ENCODE measurements around the gene MAPK10. TPM values are rescaled to one million over a fixed set of nuclear protein-coding genes. Genes with fewer than 3 reads are reported as not detected.

MAPK10 gene
- polyA plus RNA-seq (ENCODE audit: low read depth in 6 of 6), result 1 to 10 TPM in 3 of 6 donors, under 1 TPM in 3; 0.08 to 1.5 (median 0.97) TPM

DNA sequence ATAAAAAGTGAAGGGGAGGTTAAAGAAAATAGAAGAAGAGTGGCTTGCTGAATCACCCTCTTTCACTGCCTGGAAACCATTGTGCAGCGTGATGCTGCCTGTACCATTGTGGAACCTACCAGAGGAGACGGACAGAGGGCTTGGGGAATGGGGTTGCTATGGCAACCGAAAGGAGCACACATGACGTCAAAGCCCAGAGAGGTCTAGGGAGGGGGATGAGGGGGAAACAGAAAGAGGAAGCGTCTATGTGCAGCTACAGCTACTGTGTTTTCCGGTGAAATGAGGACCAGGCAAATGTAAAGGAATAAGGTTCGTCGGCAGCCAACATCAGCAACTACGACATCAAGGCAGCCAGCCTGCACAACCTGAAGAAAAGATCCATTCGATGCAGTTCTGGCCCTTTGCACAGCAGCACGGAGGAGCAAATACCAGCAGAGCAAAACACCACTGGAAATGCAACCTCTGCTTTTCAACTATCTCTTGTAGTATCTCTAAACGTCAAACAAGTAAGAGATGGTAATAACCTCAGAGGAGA, at the start of gene MAPK10:
MAPK10 (minus strand) TSS at position 110 of the 535 bp plus-strand sequence.
- DNase-seq (peak; percentile 89), ATAC-seq (ENCODE audit: low read depth in 2 of 2) (peak; percentile 97 to 98)
- Mint-ChIP-seq H3K27me3 (no peaks in the 10 kb centered on the region), H3K27ac (peak within 1 kb of the TSS; percentile 76 to 92 (median 89)), H3K4me1 (peaks cover 11 to 18% (median 13%) of the 10 kb centered on the region in 3 donors), H3K9me3 (no peaks in the 10 kb centered on the region), H3K36me3 (no peaks in the 10 kb centered on the region), H3K4me3 (peak within 1 kb of the TSS; percentile 74 to 97 (median 86))

DNA sequence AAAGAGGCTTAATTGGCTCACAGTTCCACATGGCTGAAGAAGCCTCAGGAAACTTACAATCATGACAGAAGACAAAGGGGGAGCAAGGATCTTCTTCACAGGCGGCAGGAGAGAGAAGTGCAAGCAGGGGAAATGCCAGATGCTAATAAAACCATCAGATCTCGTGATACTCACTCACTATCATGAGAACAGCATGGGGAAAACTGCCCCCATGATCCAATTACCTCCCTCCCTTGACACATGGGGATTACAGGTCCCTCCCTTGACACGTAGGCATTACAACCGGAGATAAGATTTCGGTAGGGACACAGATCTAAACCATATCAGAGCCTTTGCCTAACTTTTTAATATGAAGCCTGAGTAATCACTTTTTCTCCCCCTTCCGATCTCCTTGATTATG, 43.7 kb upstream of the MAPK10 start:
- H3K9me3 Mint-ChIP-seq, result peaks cover 0 to 8% (median 4%) of the 10 kb centered on the region in 7 donors
- DNase-seq (no peak), ATAC-seq (ENCODE audit: low read depth in 2 of 2) (no peak)
- H3K4me3 Mint-ChIP-seq, result no peak overlapping the region
- no peaks in the 10 kb centered on the region for H3K4me1 Mint-ChIP-seq
- H3K27me3 Mint-ChIP-seq, result peaks cover 0 to 7% (median 6%) of the 10 kb centered on the region in 3 donors
- H3K36me3 Mint-ChIP-seq, result no peaks in the 10 kb centered on the region
- no peak overlapping the region for H3K27ac Mint-ChIP-seq

DNA sequence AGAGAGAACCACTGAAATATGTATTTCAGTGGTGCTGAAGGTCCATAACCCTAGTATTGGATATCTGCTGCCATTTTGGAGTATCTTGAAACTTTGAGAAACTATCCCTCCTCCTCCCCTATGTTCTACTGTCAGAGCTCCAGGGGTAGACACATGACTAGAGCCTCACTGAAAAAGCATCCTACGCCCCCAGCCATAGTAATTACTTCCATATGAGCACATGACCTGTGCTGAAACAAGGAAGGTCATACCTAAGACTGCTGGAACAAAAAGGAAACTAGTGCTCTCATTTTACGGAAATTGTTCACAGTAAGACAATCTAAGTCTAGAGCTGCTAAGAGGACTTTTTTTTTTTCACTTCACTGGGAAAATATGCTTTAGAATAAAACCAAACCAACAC, 42.0 kb upstream of the MAPK10 start:
- H3K27me3 Mint-ChIP-seq, result peaks cover 0 to 6% (median 4%) of the 10 kb centered on the region in 3 donors
- no peaks in the 10 kb centered on the region for H3K36me3 Mint-ChIP-seq
- ATAC-seq (ENCODE audit: low read depth in 2 of 2) (no peak), DNase-seq (no peak)
- no peak overlapping the region for H3K4me3 Mint-ChIP-seq
- H3K9me3 Mint-ChIP-seq, result peaks cover 0 to 3% (median 0%) of the 10 kb centered on the region in 7 donors
- no peak overlapping the region for H3K27ac Mint-ChIP-seq
- H3K4me1 Mint-ChIP-seq, result no peaks in the 10 kb centered on the region

DNA sequence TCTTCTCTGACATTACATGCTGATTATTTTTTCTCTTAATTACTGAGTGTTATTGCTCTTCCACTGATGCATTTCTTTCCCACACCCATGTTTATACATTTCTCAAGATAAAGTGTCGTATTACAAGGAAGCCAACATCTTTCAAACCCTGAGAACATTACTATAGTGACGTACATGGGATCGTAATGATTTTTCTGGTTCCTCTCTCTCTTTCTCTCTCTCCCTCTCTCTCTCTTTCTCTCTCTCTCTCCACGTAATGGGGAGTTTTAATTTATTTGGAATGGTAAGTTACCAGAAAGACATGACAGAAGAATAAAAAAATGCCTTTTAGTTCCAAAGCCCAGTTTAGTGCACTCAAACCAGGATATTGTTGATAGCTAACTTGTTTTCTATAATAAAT, 40.4 kb upstream of the MAPK10 start:
- H3K27ac Mint-ChIP-seq, result no peak overlapping the region
- no peak overlapping the region for H3K4me3 Mint-ChIP-seq
- ATAC-seq (ENCODE audit: low read depth in 2 of 2) (no peak), DNase-seq (no peak)
- H3K27me3 Mint-ChIP-seq, result peaks cover 0 to 6% (median 4%) of the 10 kb centered on the region in 3 donors
- no peaks in the 10 kb centered on the region for H3K4me1 Mint-ChIP-seq
- peaks cover 0 to 3% (median 0%) of the 10 kb centered on the region in 7 donors for H3K9me3 Mint-ChIP-seq
- H3K36me3 Mint-ChIP-seq, result no peaks in the 10 kb centered on the region

DNA sequence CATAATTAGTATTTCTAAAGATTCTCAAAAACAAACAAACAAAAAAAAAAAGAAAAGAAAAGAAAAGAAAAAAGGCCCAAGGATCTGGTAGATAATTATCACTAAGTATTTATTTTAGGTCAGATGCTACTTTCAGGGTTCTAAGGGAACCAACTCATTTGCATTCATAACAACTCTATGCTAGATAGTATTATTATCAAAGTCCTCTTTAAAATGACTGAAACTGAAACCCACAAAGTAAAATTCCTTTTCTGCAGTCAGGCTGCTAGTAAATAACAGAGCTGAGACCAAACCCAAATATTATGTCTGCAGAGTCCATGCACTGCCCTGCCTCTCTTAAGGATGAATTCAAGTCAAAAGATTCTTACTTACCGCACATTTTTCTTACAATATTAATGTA, 38.3 kb upstream of the MAPK10 start:
- no peaks in the 10 kb centered on the region for H3K4me1 Mint-ChIP-seq
- no peak for DNase-seq
- no peak overlapping the region for H3K4me3 Mint-ChIP-seq
- H3K36me3 Mint-ChIP-seq, result no peaks in the 10 kb centered on the region
- H3K27ac Mint-ChIP-seq, result no peak overlapping the region
- no peak for ATAC-seq (ENCODE audit: low read depth in 2 of 2)
- peaks cover 0 to 6% (median 0%) of the 10 kb centered on the region in 3 donors for H3K27me3 Mint-ChIP-seq
- peaks cover 0 to 3% (median 0%) of the 10 kb centered on the region in 7 donors for H3K9me3 Mint-ChIP-seq

DNA sequence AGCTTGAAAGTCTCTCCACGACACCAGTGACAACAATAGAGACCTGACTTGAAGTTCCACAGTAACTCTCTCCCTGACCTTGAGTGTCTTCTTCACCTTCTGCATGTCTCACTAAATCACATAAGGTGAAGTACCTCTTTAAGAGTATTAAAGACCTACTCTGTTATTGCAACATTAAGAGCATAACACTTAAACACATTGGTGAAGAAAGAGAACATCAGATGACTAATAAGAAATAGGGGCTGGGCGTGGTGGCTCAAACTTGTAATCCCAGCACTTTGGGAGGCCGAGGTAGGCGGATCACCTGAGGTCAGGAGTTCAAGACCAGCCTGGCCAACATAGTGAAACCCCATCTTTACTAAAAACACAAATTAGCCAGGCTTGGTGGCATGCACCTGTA, 33.9 kb upstream of the MAPK10 start:
- Mint-ChIP-seq H3K4me3 (no peak overlapping the region), H3K27me3 (peaks cover 5 to 10% (median 7%) of the 10 kb centered on the region in 3 donors), H3K36me3 (no peaks in the 10 kb centered on the region), H3K9me3 (peaks cover 0 to 3% (median 0%) of the 10 kb centered on the region in 7 donors), H3K27ac (no peak overlapping the region), H3K4me1 (no peaks in the 10 kb centered on the region)
- DNase-seq (no peak), ATAC-seq (ENCODE audit: low read depth in 2 of 2) (no peak)

DNA sequence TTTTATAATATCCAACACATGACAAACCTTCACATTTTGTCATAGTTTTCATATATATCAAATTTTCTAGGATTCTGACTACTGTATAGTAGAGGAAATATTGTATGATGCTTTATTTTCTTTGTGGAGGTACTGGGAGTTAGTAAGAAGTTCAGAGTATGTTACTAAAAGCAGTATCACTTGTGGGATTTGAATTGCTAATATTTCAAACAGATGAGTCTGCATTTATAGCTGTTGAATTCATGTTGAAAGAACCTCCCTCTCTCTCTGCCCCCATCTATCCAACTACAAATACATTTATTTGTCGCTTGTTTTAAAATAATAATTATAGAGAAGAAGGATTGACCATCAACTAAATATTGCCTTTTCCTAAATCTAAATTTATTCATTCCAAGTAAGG, 29.8 kb upstream of the MAPK10 start:
- Mint-ChIP-seq H3K9me3 (no peaks in the 10 kb centered on the region), H3K27me3 (peaks cover 7 to 11% (median 10%) of the 10 kb centered on the region in 3 donors), H3K27ac (no peak overlapping the region), H3K4me3 (no peak overlapping the region), H3K36me3 (no peaks in the 10 kb centered on the region), H3K4me1 (peaks cover 3 to 8% (median 7%) of the 10 kb centered on the region in 3 donors)
- DNase-seq, result no peak
- no peak for ATAC-seq (ENCODE audit: low read depth in 2 of 2)

DNA sequence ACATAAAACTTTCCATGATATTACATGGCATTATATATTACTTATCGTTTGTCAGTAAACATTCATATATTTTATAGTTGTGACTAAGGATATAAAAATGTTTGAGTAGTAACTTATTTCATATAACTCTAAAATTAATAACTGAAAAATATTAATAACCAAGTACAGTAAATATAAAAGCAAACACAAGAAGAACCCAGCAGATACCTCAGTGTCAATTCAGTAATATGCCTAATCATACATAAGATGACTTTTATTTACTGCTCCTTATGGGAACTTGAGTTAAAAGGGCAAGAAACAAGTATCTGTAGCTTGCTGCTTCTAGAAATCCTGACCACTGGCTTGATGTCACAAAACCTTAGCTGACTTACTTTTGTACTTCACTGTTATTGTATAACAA, 28.4 kb upstream of the MAPK10 start:
- Mint-ChIP-seq H3K4me1 (peaks cover 3 to 8% (median 7%) of the 10 kb centered on the region in 3 donors), H3K9me3 (no peaks in the 10 kb centered on the region), H3K36me3 (no peaks in the 10 kb centered on the region), H3K4me3 (no peak overlapping the region), H3K27ac (no peak overlapping the region), H3K27me3 (peaks cover 13 to 17% (median 15%) of the 10 kb centered on the region in 3 donors)
- no peak for DNase-seq
- ATAC-seq (ENCODE audit: low read depth in 2 of 2), result no peak

DNA sequence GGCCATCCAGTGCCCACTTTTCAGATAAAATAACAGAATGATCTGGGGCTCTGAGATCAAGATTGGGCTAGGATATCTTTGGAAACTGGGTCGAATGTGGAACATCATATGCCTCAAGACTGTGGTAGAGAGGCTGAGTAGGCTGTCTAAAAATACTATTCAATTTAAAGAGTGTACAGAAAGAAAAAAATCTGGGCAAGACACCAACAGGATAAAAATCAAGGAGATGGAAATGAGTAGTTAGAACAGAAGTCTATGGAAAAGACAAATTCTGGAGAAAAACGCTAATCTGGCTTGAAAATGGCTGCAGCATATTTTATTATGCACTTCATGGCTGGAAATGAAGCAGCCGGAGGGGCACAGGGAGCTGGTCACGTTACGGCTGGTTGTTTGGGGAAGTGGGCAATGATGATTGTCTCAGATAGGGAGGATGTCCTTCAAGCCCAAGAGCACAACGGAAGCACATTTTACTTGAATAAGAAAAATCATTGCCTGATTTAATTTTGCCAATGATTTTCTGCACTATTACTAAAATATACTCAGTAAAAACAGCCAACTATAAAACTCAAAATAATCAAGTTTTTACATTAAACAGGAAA, 27.1 kb upstream of the MAPK10 start:
- ATAC-seq (ENCODE audit: low read depth in 2 of 2), result peak; percentile 48 to 64
- Mint-ChIP-seq H3K9me3 (no peaks in the 10 kb centered on the region), H3K4me1 (peaks cover 3 to 8% (median 7%) of the 10 kb centered on the region in 3 donors), H3K27me3 (peaks cover 9 to 17% (median 15%) of the 10 kb centered on the region in 3 donors), H3K36me3 (no peaks in the 10 kb centered on the region), H3K27ac (peak overlapping the region in 2 of 6 donors; percentile 23 to 82), H3K4me3 (no peak overlapping the region)
- no peak for DNase-seq

DNA sequence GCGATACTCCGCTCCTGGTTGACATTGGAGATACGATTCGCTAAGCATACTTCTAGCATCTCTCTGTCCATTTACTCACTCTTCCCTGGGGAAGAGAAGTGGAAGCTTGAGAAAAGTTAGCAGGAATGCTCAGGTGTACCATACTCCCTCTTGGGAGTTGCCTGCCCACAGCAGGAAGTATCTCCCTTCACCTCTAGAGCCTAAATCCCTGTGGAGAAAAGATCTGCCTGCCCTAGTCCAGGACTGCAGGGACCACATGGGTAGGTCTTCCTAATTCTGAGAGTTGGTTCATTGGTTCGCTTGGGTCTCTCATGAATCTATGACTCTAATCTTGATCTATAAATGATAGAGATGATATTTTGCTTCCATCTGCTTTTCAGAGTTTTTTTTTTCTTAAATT, 26.3 kb upstream of the MAPK10 start:
- Mint-ChIP-seq H3K36me3 (no peaks in the 10 kb centered on the region), H3K27ac (no peak overlapping the region), H3K9me3 (no peaks in the 10 kb centered on the region), H3K27me3 (peaks cover 9 to 21% (median 15%) of the 10 kb centered on the region in 3 donors), H3K4me3 (no peak overlapping the region), H3K4me1 (peaks cover 3 to 8% (median 7%) of the 10 kb centered on the region in 3 donors)
- ATAC-seq (ENCODE audit: low read depth in 2 of 2), result no peak
- no peak for DNase-seq

DNA sequence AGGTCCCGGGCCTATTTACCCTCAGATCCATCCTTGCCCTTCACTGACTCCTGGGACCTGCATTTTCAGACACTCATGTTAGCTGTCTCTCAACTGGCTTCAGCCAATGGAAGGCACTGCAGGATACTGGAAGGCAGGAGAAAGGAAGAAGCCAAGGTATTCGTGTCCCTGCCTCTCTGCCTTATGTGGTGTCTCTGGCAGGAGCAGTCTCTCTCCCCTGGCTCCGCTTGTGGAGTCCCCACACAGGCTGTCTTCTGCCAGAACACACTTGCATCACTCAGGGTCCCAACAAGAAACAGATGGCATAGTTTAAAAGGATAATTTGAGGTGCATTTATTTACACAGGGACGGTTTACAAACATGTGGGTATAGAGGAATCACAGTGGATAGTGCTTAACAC, 21.6 kb upstream of the MAPK10 start:
- Mint-ChIP-seq H3K36me3 (peaks cover 0 to 6% of the 10 kb centered on the region in 2 donors), H3K9me3 (peaks cover 0 to 12% (median 4%) of the 10 kb centered on the region in 7 donors), H3K27ac (no peak overlapping the region), H3K4me1 (no peaks in the 10 kb centered on the region), H3K4me3 (no peak overlapping the region), H3K27me3 (peaks cover 3 to 10% (median 8%) of the 10 kb centered on the region in 3 donors)
- ATAC-seq (ENCODE audit: low read depth in 2 of 2) (no peak), DNase-seq (no peak)

DNA sequence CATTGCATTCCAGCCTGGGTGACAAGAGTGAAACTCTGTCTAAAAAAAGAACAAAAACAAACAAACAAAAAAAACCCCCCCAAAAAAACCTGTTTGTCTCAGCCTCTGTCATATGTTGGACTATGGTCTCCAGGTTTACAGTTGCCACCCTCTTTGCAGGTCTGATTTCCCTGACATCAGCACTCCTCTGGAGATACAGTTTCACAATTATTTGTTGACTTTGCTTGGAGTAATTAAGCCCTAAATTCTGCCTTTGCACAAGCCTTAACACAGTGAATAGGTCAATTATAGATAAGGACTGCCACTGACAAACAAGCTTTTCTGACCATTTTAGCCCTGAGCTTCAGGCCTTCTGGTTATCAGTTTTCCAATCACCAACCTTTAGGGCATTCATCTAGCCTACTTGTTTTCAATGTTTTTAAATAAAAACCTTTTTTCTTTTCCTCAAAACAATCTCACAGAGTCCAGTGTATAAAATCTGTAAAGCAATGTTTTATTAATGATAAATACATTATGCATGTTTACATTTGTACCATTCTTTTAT, 20.4 kb upstream of the MAPK10 start:
- no peak for ATAC-seq (ENCODE audit: low read depth in 2 of 2)
- Mint-ChIP-seq H3K27me3 (peaks cover 3 to 10% (median 8%) of the 10 kb centered on the region in 3 donors), H3K9me3 (peaks cover 0 to 12% (median 4%) of the 10 kb centered on the region in 7 donors), H3K4me3 (no peak overlapping the region), H3K36me3 (peaks cover 0 to 6% of the 10 kb centered on the region in 2 donors), H3K4me1 (no peaks in the 10 kb centered on the region), H3K27ac (peak overlapping the region in 1 of 6 donors; percentile 44)
- DNase-seq, result no peak

DNA sequence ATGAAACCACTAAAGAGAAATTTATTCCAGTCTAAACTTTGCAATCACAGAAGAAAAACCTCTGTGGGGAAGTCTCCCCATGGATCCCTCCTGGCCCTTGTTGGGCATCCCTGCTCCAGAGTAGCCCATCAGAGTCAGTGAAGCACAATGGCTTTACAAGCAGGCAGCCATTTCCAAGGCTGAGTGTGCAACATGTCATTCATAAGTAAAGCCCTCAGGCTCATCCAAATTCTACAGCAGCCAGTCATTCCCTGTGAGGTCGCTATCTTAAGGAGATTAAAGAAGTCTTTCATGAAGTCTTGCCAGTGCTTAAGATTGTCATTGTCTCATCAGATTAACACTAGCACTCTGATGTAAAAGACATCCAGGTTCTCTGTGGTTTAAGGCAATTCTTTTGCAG, 17.0 kb upstream of the MAPK10 start:
- DNase-seq, result no peak
- H3K27ac Mint-ChIP-seq, result no peak overlapping the region
- no peak overlapping the region for H3K4me3 Mint-ChIP-seq
- H3K27me3 Mint-ChIP-seq, result peaks cover 3 to 20% (median 6%) of the 10 kb centered on the region in 3 donors
- H3K36me3 Mint-ChIP-seq, result peaks cover 6 to 8% of the 10 kb centered on the region in 2 donors
- H3K4me1 Mint-ChIP-seq, result no peaks in the 10 kb centered on the region
- no peak for ATAC-seq (ENCODE audit: low read depth in 2 of 2)
- peaks cover 6 to 26% (median 17%) of the 10 kb centered on the region in 7 donors for H3K9me3 Mint-ChIP-seq

DNA sequence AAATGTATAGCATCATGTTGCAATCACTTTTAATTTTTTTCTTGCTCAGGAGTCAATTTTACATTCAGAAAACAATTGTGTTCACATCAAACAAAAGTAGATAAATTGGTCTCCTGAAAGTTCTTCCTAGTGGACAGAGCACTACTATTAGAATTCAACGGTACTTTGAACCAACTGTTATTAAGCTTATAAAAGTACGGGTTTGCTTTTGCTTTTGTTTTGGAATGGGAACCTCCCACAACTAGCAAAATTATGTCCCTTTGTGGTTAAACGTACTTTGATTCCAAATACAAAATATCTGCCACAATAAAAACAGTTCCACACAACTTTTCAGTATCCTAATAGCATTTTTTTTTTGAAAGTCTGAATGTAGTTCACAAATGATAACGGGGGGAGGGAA, 8.6 kb upstream of the MAPK10 start:
- Mint-ChIP-seq H3K9me3 (peaks cover 6 to 20% (median 13%) of the 10 kb centered on the region in 7 donors), H3K4me1 (no peaks in the 10 kb centered on the region)
- ATAC-seq (ENCODE audit: low read depth in 2 of 2), result no peak

More for the DNA sequence above, 8.6 kb upstream of the MAPK10 start:
- peaks cover 4 to 21% (median 15%) of the 10 kb centered on the region in 3 donors for H3K27me3 Mint-ChIP-seq
- DNase-seq, result no peak
- H3K27ac Mint-ChIP-seq, result no peak overlapping the region
- peaks cover 0 to 15% of the 10 kb centered on the region in 2 donors for H3K36me3 Mint-ChIP-seq
- no peak overlapping the region for H3K4me3 Mint-ChIP-seq
